Endothelial cell of hepatic sinusoid (primary cell): ENCODE data around the gene TXNRD1.

Experiments used
- in situ Hi-C: cut with HindIII; loops from 2 replicates; pipeline ENCODE4 v1.10.0; 2017; ENCODE audit warnings: low sequenced_read_pairs

The TXNRD1 gene

GRCh38 chr12:104342635-104343249 lies 127.2 kb downstream of the TXNRD1 start:
- in situ Hi-C loops, result loop anchor here (5.0 to 10.0 kb wide), 2 partner anchors 35 to 128 kb away; partner anchors contain the start of gene TXNRD1

- in situ Hi-C loops, result loop anchor here (5.0 to 10.0 kb wide), 2 partner anchors 37 to 130 kb away; partner anchors contain the start of gene TXNRD1
These were observed 129.1 kb downstream of the TXNRD1 start for GRCh38 chr12:104344682-104345081.

GRCh38 chr12:104345234-104346066 lies 129.9 kb downstream of the TXNRD1 start:
- in situ Hi-C loops, result loop anchor here (10.0 kb wide), 1 partner anchor 131 kb away; the partner anchor contains the start of gene TXNRD1

- in situ Hi-C loops, result loop anchor here (10.0 kb wide), 1 partner anchor 133 kb away; the partner anchor contains the start of gene TXNRD1
These were observed 131.9 kb downstream of the TXNRD1 start for GRCh38 chr12:104347374-104348075.

GRCh38 chr12:104348283-104348993 lies 132.9 kb downstream of the TXNRD1 start:
- in situ Hi-C loops, result loop anchor here (10.0 kb wide), 1 partner anchor 134 kb away; the partner anchor contains the start of gene TXNRD1

GRCh38 chr12:104348994-104349494 lies 133.5 kb downstream of the TXNRD1 start:
- in situ Hi-C loops, result loop anchor here (10.0 kb wide), 1 partner anchor 134 kb away; the partner anchor contains the start of gene TXNRD1

GRCh38 chr12:104350211-104351056 lies 134.9 kb downstream of the TXNRD1 start:
- in situ Hi-C loops, result loop anchor here (25.0 kb wide), 1 partner anchor 537 kb away; no protein-coding TSS in a partner anchor

GRCh38 chr12:104351057-104351983 lies 135.7 kb downstream of the TXNRD1 start:
- in situ Hi-C loops, result loop anchor here (25.0 kb wide), 1 partner anchor 536 kb away; no protein-coding TSS in a partner anchor

- in situ Hi-C loops, result loop anchor here (25.0 kb wide), 1 partner anchor 535 kb away; no protein-coding TSS in a partner anchor
These were observed 136.6 kb downstream of the TXNRD1 start for GRCh38 chr12:104352106-104352713.

- in situ Hi-C loops, result loop anchor here (25.0 kb wide), 1 partner anchor 534 kb away; no protein-coding TSS in a partner anchor
These were observed 137.7 kb downstream of the TXNRD1 start for GRCh38 chr12:104353012-104353981.

- in situ Hi-C loops, result loop anchor here (25.0 kb wide), 1 partner anchor 533 kb away; no protein-coding TSS in a partner anchor
These were observed 138.7 kb downstream of the TXNRD1 start for GRCh38 chr12:104354167-104354867.

GRCh38 chr12:104354868-104355570 lies 139.4 kb downstream of the TXNRD1 start:
- in situ Hi-C loops, result loop anchor here (25.0 kb wide), 1 partner anchor 532 kb away; no protein-coding TSS in a partner anchor

- in situ Hi-C loops, result loop anchor here (25.0 kb wide), 1 partner anchor 532 kb away; no protein-coding TSS in a partner anchor
These were observed 140.1 kb downstream of the TXNRD1 start for GRCh38 chr12:104355630-104356029.

- in situ Hi-C loops, result loop anchor here (25.0 kb wide), 1 partner anchor 531 kb away; no protein-coding TSS in a partner anchor
These were observed 140.9 kb downstream of the TXNRD1 start for GRCh38 chr12:104356231-104357115.
